GM18858 (cell line): Measurements from ENCODE around the gene ZNHIT2.
A peak's percentile ranks its signal among the peaks of the same experiment; 100 is the strongest.
"Not testable (repeated sequence)": the region's sequence is repeated elsewhere in the genome, so short reads cannot be mapped to it uniquely, and the experiment has no call there.

Experiments used
- ATAC-seq: cut with Tn5 transposase; IDR thresholded peaks from one replicate; pipeline ENCODE4 v1.9.1; 2021; ENCODE audit not compliant: unreplicated experiment

Gene ZNHIT2

GRCh38 chr11:65120831-65121230 is 3.3 kb upstream of the ZNHIT2 start:
- no peak for ATAC-seq

- no peak for ATAC-seq
Measured at GRCh38 chr11:65119670-65119995, 2.1 kb upstream of the ZNHIT2 start.

GRCh38 chr11:65118891-65119669 is 1.6 kb upstream of the ZNHIT2 start:
- not testable (repeated sequence) for ATAC-seq

GRCh38 chr11:65118097-65118837 is 766 bp upstream of the ZNHIT2 start:
- no peak for ATAC-seq

GRCh38 chr11:65116370-65117205 is 913 bp downstream of the ZNHIT2 start:
- ATAC-seq = no peak

GRCh38 chr11:65115361-65116082 is 2.0 kb downstream of the ZNHIT2 start:
- no peak for ATAC-seq

- ATAC-seq = no peak
Measured at GRCh38 chr11:65114538-65115171, 2.8 kb downstream of the ZNHIT2 start.

GRCh38 chr11:65113839-65114238 is 3.7 kb downstream of the ZNHIT2 start:
- ATAC-seq = no peak

GRCh38 chr11:65113361-65113756 is 4.1 kb downstream of the ZNHIT2 start:
- ATAC-seq = no peak

- ATAC-seq = no peak
Measured at GRCh38 chr11:65112546-65113360, 4.7 kb downstream of the ZNHIT2 start.

GRCh38 chr11:65111744-65112545 is 5.6 kb downstream of the ZNHIT2 start, which contains the start of gene TM7SF2:
Gene TM7SF2, plus strand, starts transcription at chr11:65111872. Its CDS starts 144 bp downstream, at chr11:65112016.
- peak; percentile 41 for ATAC-seq

GRCh38 chr11:65111159-65111743 is 6.2 kb downstream of the ZNHIT2 start:
- no peak for ATAC-seq

GRCh38 chr11:65110354-65110861 is 7.1 kb downstream of the ZNHIT2 start:
- ATAC-seq = no peak

GRCh38 chr11:65109231-65110198 is 8.0 kb downstream of the ZNHIT2 start:
- no peak for ATAC-seq

GRCh38 chr11:65108469-65109123 is 8.9 kb downstream of the ZNHIT2 start:
- ATAC-seq = no peak

- ATAC-seq = no peak
Measured at GRCh38 chr11:65107751-65108468, 9.6 kb downstream of the ZNHIT2 start.
